Neural cell (in vitro differentiated cells): ENCODE measurements around the gene SERPINB5.

Experiments
- CTCF ChIP-seq: fragments of 450-650 bp; IDR thresholded peaks from 2 replicates; pipeline ENCODE4 v1.5.1; 2014; ENCODE audit warnings: antibody characterized with exemption, mild to moderate bottlenecking, moderate library complexity; ENCODE audit not compliant: poor library complexity, severe bottlenecking
- EZH2 ChIP-seq: fragments of 200-600, 300-800 bp; shearing (Covaris generic), sonication (generic); IDR thresholded peaks from 2 replicates; pipeline ENCODE4 v1.6.1; 2014; ENCODE audit warnings: antibody characterized with exemption, low read length, borderline replicate concordance, mild to moderate bottlenecking; ENCODE audit not compliant: insufficient read depth, poor library complexity, severe bottlenecking
- RAD21 ChIP-seq: fragments of 450-650 bp; conservative IDR thresholded peaks from 2 replicates; pipeline ENCODE4 v1.6.1; 2014; ENCODE audit warnings: antibody characterized with exemption, mild to moderate bottlenecking, moderate library complexity
- TAF1 ChIP-seq: IDR thresholded peaks from 2 replicates; pipeline ENCODE4 v1.6.1; 2012; ENCODE audit warnings: low read depth

DNA sequence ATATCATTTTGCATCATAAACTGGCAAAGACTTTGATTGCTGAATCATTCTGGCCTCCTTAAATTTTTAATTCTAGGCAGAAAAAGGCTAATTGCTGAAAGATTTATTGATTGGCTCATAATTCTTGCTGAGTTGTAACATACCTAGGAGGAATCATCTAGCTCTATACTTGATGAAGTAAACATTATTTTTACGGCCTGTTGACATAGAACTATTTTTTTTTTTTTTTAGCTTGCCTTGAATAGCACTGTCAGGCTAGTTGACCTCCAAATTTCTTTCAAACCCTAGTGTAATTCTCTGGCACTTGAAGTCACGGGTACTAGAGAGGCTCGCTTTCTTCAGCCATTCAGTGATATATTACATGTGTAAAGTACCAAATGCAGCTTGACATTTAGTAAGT is 68.2 kb downstream of the SERPINB5 start:
- TF ChIP-seq EZH2 (no peak), CTCF (no peak), RAD21 (no peak), TAF1 (no peak)
